Measurements from ENCODE around the gene PTMS. TPM values are rescaled to one million over a fixed set of nuclear protein-coding genes. Genes with fewer than 3 reads are reported as not detected.

PTMS gene
- total and polyA plus RNA-seq, 12 donors = 27.0 to 1,405 (median 150) TPM

GRCh38 chr12:6786416-6787094 is 20.4 kb downstream of the PTMS start:
- TF ChIP-seq POLR2A (IDR thresholded peaks at IDR 0.05) (no peak), CTCF (IDR thresholded peaks at IDR 0.05) (no peak)
- intact Hi-C loops (cut with DNase I) = no loop called here
- Histone ChIP-seq H3K9me3 (replicated peaks in 1 of 3) (no peaks in the 10 kb centered on the region), H3K27ac (no peak overlapping the region), H3K4me3 (no peak overlapping the region), H3K4me1 (replicated peaks in 1 of 2) (no peaks in the 10 kb centered on the region), H3K27me3 (peaks cover 3% of the 10 kb centered on the region), H3K36me3 (replicated peaks in 1 of 2) (no peaks in the 10 kb centered on the region)
- DNase-seq = no peak
- WGBS, 4 donors = 68 to 73% (median 69%) methylated on average over 9 of the region's 9 CpGs

GRCh38 chr12:6787309-6787708 is 21.1 kb downstream of the PTMS start:
- Histone ChIP-seq H3K36me3 (replicated peaks in 1 of 2) (no peaks in the 10 kb centered on the region), H3K4me3 (no peak overlapping the region), H3K9me3 (replicated peaks in 1 of 3) (no peaks in the 10 kb centered on the region), H3K27ac (no peak overlapping the region), H3K27me3 (peaks cover 3% of the 10 kb centered on the region), H3K4me1 (replicated peaks in 1 of 2) (no peaks in the 10 kb centered on the region)
- TF ChIP-seq CTCF (IDR thresholded peaks at IDR 0.05) = no peak
- no peak for TF ChIP-seq POLR2A (IDR thresholded peaks at IDR 0.05)
- no peak for DNase-seq
- 87 to 95% (median 90%) methylated on average over 5 of the region's 5 CpGs for WGBS, 4 donors
- intact Hi-C loops (cut with DNase I) = no loop called here

GRCh38 chr12:6788972-6789924 is 23.1 kb downstream of the PTMS start, which contains the start of gene CD4:
Gene CD4, plus strand, starts transcription at chr12:6789528. Its CDS starts 10,611 bp downstream, at chr12:6800139.
- DNase-seq = peak in 6 of 7 donors; percentile 41 to 78 (median 65)
- 60 to 73% (median 69%) methylated on average over 15 to 18 of the region's 18 CpGs for WGBS, 4 donors
- H3K27ac ChIP-seq = peak within 1 kb of the TSS in 4 of 5 donors; percentile 14 to 82 (median 51)
- H3K4me3 ChIP-seq = peak within 1 kb of the TSS in 1 of 4 donors; percentile 17
- no peaks in the 10 kb centered on the region for H3K9me3 ChIP-seq (replicated peaks in 1 of 3)
- H3K4me1 ChIP-seq (replicated peaks in 1 of 2) = no peaks in the 10 kb centered on the region
- intact Hi-C loops (cut with DNase I) = no loop called here
- TF ChIP-seq CTCF (IDR thresholded peaks at IDR 0.05) (no peak), POLR2A (IDR thresholded peaks at IDR 0.05) (peak; percentile 22 to 31)
- peaks cover 12% of the 10 kb centered on the region for H3K27me3 ChIP-seq
- no peaks in the 10 kb centered on the region for H3K36me3 ChIP-seq (replicated peaks in 1 of 2)

- Histone ChIP-seq H3K9me3 (replicated peaks in 1 of 3) (no peaks in the 10 kb centered on the region), H3K27me3 (peaks cover 9% of the 10 kb centered on the region), H3K27ac (peak overlapping the region in 2 of 5 donors; percentile 34 to 65), H3K4me3 (peak overlapping the region in 1 of 4 donors; percentile 29), H3K4me1 (replicated peaks in 1 of 2) (no peaks in the 10 kb centered on the region), H3K36me3 (replicated peaks in 1 of 2) (no peaks in the 10 kb centered on the region)
- intact Hi-C loops (cut with DNase I) = no loop called here
- TF ChIP-seq CTCF (IDR thresholded peaks at IDR 0.05) = no peak
- TF ChIP-seq POLR2A (IDR thresholded peaks at IDR 0.05) = no peak
- no peak for DNase-seq
- WGBS, 4 donors = 74 to 77% (median 76%) methylated on average over 8 to 12 of the region's 12 CpGs
Measured at GRCh38 chr12:6790496-6791150, 24.5 kb downstream of the PTMS start.

Measured in adrenal gland (tissue), 12 donors.